Measurements from ENCODE around the gene NUP160. TPM values are rescaled to one million over a fixed set of nuclear protein-coding genes. Genes with fewer than 3 reads are reported as not detected.
"Not testable (repeated sequence)": the region's sequence is repeated elsewhere in the genome, so short reads cannot be mapped to it uniquely, and the experiment has no call there.

Gene NUP160
- polyA plus RNA-seq, 2 of the 4 experiments (the other 2 are of a cell fraction): 34.9 to 70.4 TPM

DNA sequence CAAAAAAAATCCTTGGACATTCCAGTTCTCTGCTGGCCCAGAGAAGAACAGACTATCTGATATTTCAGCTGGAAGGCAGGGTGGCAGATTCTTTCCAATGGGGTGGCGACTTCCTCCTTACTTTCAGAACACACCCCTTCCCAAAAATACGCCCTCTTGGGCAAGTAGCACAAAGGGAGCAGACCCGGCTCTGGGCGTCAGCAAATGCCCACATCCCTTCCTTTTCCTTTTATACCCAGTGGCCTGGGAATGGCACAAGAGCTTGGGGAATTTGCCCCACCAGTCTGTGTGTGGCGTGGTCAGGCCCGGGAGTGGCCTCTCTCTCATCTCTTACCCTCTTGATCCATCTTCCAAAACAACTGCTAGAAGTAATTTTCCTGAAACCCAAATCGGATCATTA lies 33.0 kb upstream of the NUP160 start:
- H3K27ac ChIP-seq: peak overlapping the region in 1 of 2 experiments; percentile 24; a peak in 2 of 6 replicates
- CTCF ChIA-PET: interaction anchor here (1.5 to 2.6 kb wide), 2 partner anchors 14 to 27 kb away, joined by 4 to 11 read pairs; no protein-coding TSS in a partner anchor
- 78% methylated on average over 7 of the region's 7 CpGs for WGBS (ENCODE audit: missing lambda C conversion rate)

DNA sequence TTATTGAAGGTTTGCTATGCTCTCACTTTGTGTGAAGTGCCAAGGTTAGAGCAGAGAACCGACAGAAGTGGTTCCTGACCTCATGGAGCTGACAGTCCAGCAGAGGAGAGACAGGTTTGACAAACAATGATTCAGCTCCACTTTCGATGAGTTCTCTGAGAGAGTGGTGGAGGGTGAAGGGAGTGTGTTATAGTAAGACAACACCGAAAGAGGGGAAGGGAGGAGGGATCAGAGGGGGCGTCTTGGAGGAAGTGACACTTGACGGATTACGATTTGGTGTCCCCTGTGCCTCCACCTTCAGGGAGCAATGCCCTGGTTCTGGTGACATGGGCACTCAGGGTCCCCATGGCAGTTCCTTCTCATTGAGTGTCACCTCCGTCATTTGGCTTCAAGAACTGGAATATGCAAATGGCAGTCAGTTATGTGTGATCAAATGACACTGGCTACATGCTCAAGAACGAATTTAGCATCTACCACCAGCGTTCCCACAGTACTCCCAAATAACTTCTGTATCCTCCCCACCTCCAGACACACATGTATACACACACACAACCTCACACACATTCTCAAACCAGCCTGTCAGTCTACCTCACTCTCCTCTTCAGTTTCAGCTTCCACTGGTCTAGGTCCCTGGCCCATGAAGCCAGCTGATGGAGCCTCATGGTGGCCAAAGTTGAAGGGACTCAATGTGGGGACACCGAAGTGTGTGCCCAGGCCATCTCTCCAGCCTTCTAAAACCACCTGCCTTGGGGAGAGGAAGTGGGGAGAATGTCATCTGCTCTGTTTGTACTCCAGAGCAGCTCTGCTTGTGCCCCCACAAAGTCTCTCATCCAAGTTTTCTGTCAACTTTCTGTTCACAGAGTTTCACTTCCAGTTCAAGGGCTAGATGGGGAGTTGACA lies 31.4 kb upstream of the NUP160 start:
- POLR2A ChIA-PET: no interaction called here
- no peak for ATAC-seq
- 65% methylated on average over 10 of the region's 10 CpGs for WGBS (ENCODE audit: missing lambda C conversion rate)
- CTCF ChIA-PET: interaction anchor here (1.1 to 2.6 kb wide), 2 partner anchors 26 to 34 kb away, joined by 3 to 11 read pairs; no protein-coding TSS in a partner anchor
- no peak overlapping the region for H3K4me2 ChIP-seq
- H3K4me1 ChIP-seq: no peaks in the 10 kb centered on the region
- TF ChIP-seq HOXB13 (CRISPR knock-in tag; IDR thresholded peaks at IDR 0.05; ENCODE audit: low read depth) (no peak), FOXS1 (CRISPR knock-in tag; IDR thresholded peaks at IDR 0.05) (no peak), EHF (CRISPR knock-in tag; IDR thresholded peaks at IDR 0.05) (no peak), HEYL (CRISPR knock-in tag; IDR thresholded peaks at IDR 0.05) (no peak), RFX5 (IDR thresholded peaks at IDR 0.05) (no peak)
- TF ChIP-seq, protein P1, sequence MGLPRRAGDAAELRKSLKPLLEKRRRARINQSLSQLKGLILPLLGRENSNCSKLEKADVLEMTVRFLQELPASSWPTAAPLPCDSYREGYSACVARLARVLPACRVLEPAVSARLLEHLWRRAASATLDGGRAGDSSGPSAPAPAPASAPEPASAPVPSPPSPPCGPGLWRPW (IDR thresholded peaks at IDR 0.05): no peak
- no peaks in the 10 kb centered on the region for H3K9me3 ChIP-seq
- no peak overlapping the region for H3K27ac ChIP-seq
- H3K4me3 ChIP-seq: no peak overlapping the region
- FAIRE-seq: no peak
- no peak for DNase-seq (ENCODE audit: low read depth in 1 of 2, low spot score in 1 of 2)

More for the DNA sequence above, 33.0 kb upstream of the NUP160 start:
- POLR2A ChIA-PET: no interaction called here
- FAIRE-seq (no peak), ATAC-seq (peak in 1 of 2 experiments; percentile 56; a peak in 3 of 6 replicates), DNase-seq (ENCODE audit: low read depth in 1 of 2, low spot score in 1 of 2) (peak in 1 of 2 experiments; percentile 35)
- Histone ChIP-seq H3K4me3 (no peak overlapping the region), H3K4me1 (peaks cover 7% of the 10 kb centered on the region), H3K4me2 (no peak overlapping the region), H3K9me3 (no peaks in the 10 kb centered on the region)
- TF ChIP-seq NPAS2 (CRISPR knock-in tag; IDR thresholded peaks at IDR 0.05; ENCODE audit: borderline replicate concordance): no peak
- TF ChIP-seq, protein P2, sequence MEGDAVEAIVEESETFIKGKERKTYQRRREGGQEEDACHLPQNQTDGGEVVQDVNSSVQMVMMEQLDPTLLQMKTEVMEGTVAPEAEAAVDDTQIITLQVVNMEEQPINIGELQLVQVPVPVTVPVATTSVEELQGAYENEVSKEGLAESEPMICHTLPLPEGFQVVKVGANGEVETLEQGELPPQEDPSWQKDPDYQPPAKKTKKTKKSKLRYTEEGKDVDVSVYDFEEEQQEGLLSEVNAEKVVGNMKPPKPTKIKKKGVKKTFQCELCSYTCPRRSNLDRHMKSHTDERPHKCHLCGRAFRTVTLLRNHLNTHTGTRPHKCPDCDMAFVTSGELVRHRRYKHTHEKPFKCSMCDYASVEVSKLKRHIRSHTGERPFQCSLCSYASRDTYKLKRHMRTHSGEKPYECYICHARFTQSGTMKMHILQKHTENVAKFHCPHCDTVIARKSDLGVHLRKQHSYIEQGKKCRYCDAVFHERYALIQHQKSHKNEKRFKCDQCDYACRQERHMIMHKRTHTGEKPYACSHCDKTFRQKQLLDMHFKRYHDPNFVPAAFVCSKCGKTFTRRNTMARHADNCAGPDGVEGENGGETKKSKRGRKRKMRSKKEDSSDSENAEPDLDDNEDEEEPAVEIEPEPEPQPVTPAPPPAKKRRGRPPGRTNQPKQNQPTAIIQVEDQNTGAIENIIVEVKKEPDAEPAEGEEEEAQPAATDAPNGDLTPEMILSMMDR (IDR thresholded peaks at IDR 0.05): no peak
- TF ChIP-seq, protein P3, sequence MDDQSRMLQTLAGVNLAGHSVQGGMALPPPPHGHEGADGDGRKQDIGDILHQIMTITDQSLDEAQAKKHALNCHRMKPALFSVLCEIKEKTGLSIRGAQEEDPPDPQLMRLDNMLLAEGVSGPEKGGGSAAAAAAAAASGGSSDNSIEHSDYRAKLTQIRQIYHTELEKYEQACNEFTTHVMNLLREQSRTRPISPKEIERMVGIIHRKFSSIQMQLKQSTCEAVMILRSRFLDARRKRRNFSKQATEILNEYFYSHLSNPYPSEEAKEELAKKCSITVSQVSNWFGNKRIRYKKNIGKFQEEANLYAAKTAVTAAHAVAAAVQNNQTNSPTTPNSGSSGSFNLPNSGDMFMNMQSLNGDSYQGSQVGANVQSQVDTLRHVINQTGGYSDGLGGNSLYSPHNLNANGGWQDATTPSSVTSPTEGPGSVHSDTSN (IDR thresholded peaks at IDR 0.05): no peak
- no peak for TF ChIP-seq GATA3 (IDR thresholded peaks at IDR 0.05; ENCODE audit: borderline replicate concordance)
- TF ChIP-seq CHD4 (IDR thresholded peaks at IDR 0.05; ENCODE audit: borderline replicate concordance): no peak
- no peak for TF ChIP-seq CHD2 (IDR thresholded peaks at IDR 0.05; ENCODE audit: low read length, partially characterized antibody)

DNA sequence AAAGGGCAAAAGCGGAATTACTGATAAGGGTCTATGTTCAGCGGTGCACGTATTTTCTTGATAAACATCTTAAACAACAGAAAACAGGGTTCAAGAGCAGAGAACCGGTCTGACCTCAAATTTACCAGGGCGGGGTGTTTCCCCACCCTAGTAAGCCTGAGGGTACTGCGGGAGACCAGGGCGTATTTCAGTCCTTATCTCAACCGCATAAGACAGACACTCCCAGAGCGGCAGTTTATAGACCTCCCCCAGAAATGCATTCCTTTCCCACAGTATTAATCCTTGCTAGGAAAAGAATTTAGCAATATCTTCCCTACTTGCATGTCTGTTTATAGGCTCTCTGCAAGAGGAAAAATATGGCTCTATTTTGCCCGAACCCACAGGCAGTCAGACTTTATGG lies 27.7 kb upstream of the NUP160 start:
- H3K27ac ChIP-seq; FAIRE-seq; ATAC-seq; H3K4me1 ChIP-seq; H3K9me3 ChIP-seq; DNase-seq (ENCODE audit: low read depth in 1 of 2, low spot score in 1 of 2); H3K4me2 ChIP-seq; POLR2A ChIA-PET; H3K4me3 ChIP-seq: not testable (repeated sequence)
- CTCF ChIA-PET: interaction anchor here (1.5 kb wide), 1 partner anchor 22 kb away, joined by 3 read pairs; no protein-coding TSS in a partner anchor
- WGBS (ENCODE audit: missing lambda C conversion rate): 85% methylated on average over 10 of the region's 10 CpGs

DNA sequence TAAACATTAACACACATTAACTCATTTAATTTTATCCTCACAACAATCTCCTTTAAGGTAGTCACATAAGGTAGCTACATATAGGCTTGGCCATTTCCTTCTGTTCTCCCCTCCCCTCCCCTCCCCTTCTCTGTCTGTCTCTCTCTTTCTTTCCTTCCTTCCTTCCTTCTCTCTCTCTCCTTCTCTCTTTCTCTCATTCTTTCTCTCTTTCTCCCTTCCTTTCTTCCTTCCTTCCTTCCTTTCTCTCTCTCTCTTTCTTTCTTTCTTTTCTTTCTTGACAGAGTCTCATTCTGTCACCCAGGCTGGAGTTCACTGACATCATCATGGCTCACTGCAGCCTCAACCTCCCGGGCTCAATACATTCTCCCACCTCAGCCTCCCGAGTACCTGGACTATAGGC lies 22.3 kb upstream of the NUP160 start:
- ATAC-seq (peak in 1 of 2 experiments; percentile 15; a peak in 1 of 6 replicates), DNase-seq (ENCODE audit: low read depth in 1 of 2, low spot score in 1 of 2) (no peak), FAIRE-seq (no peak)
- no peak overlapping the region for H3K4me3 ChIP-seq
- H3K4me1 ChIP-seq: peaks cover 14% of the 10 kb centered on the region
- CTCF ChIA-PET: no interaction called here
- peak overlapping the region in 1 of 2 experiments; percentile 33; a peak in 2 of 6 replicates for H3K27ac ChIP-seq
- 85% methylated on average over 2 of the region's 2 CpGs for WGBS (ENCODE audit: missing lambda C conversion rate)
- H3K4me2 ChIP-seq: peak overlapping the region; percentile 21; the same call in 2 of the 3 replicates
- POLR2A ChIA-PET: no interaction called here
- no peaks in the 10 kb centered on the region for H3K9me3 ChIP-seq
- TF ChIP-seq MYC (IDR thresholded peaks at IDR 0.05; ENCODE audit: borderline replicate concordance, low read length): no peak
- no peak for TF ChIP-seq RARB (CRISPR knock-in tag; IDR thresholded peaks at IDR 0.05)
- no peak for TF ChIP-seq ESRRA (IDR thresholded peaks at IDR 0.05; ENCODE audit: borderline replicate concordance, low read length)
- no peak for TF ChIP-seq EP300 (IDR thresholded peaks at IDR 0.05)
- no peak for TF ChIP-seq SREBF2 (IDR thresholded peaks at IDR 0.05)
- TF ChIP-seq FOSB (CRISPR knock-in tag; IDR thresholded peaks at IDR 0.05): no peak
- TF ChIP-seq, protein P4, sequence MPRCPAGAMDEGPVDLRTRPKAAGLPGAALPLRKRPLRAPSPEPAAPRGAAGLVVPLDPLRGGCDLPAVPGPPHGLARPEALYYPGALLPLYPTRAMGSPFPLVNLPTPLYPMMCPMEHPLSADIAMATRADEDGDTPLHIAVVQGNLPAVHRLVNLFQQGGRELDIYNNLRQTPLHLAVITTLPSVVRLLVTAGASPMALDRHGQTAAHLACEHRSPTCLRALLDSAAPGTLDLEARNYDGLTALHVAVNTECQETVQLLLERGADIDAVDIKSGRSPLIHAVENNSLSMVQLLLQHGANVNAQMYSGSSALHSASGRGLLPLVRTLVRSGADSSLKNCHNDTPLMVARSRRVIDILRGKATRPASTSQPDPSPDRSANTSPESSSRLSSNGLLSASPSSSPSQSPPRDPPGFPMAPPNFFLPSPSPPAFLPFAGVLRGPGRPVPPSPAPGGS (IDR thresholded peaks at IDR 0.05): no peak
- TF ChIP-seq NR3C1 (IDR thresholded peaks at IDR 0.05): no peak
- TF ChIP-seq, protein P5, sequence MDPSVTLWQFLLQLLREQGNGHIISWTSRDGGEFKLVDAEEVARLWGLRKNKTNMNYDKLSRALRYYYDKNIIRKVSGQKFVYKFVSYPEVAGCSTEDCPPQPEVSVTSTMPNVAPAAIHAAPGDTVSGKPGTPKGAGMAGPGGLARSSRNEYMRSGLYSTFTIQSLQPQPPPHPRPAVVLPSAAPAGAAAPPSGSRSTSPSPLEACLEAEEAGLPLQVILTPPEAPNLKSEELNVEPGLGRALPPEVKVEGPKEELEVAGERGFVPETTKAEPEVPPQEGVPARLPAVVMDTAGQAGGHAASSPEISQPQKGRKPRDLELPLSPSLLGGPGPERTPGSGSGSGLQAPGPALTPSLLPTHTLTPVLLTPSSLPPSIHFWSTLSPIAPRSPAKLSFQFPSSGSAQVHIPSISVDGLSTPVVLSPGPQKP (IDR thresholded peaks at IDR 0.05; ENCODE audit: low read depth, low read length): no peak
- TF ChIP-seq RNF2 (IDR thresholded peaks at IDR 0.05; ENCODE audit: borderline replicate concordance, low read depth): no peak
- no peak for TF ChIP-seq HOXB13 (CRISPR knock-in tag; IDR thresholded peaks at IDR 0.05; ENCODE audit: low read depth)
- TF ChIP-seq ZNF302 (CRISPR knock-in tag; IDR thresholded peaks at IDR 0.05): no peak
- no peak for TF ChIP-seq SMC3 (IDR thresholded peaks at IDR 0.05)

All from A549 (cell line).